KOPT-K1 (cell line): ENCODE results near the gene TMEM255B.

Source experiments
- H3K27ac ChIP-seq: fragments of 200-600 bp; sonication (generic); 2 replicates; pipeline ENCODE4 v1.5.1; 2016; ENCODE audit warnings: antibody characterized with exemption, mild to moderate bottlenecking, low read depth, low read length; ENCODE audit not compliant: poor library complexity, severe bottlenecking
- H3K36me3 ChIP-seq: fragments of 200-600 bp; sonication (generic); 2 replicates; pipeline ENCODE4 v1.5.1; 2017; ENCODE audit warnings: antibody characterized with exemption, mild to moderate bottlenecking, low read length, moderate library complexity; ENCODE audit not compliant: insufficient read depth
- H3K9me3 ChIP-seq: fragments of 200-600 bp; sonication (generic); 2 replicates; pipeline ENCODE4 v1.5.1; 2017; ENCODE audit warnings: antibody characterized with exemption, low read length, mild to moderate bottlenecking; ENCODE audit not compliant: insufficient read depth, poor library complexity, severe bottlenecking

The TMEM255B gene

DNA sequence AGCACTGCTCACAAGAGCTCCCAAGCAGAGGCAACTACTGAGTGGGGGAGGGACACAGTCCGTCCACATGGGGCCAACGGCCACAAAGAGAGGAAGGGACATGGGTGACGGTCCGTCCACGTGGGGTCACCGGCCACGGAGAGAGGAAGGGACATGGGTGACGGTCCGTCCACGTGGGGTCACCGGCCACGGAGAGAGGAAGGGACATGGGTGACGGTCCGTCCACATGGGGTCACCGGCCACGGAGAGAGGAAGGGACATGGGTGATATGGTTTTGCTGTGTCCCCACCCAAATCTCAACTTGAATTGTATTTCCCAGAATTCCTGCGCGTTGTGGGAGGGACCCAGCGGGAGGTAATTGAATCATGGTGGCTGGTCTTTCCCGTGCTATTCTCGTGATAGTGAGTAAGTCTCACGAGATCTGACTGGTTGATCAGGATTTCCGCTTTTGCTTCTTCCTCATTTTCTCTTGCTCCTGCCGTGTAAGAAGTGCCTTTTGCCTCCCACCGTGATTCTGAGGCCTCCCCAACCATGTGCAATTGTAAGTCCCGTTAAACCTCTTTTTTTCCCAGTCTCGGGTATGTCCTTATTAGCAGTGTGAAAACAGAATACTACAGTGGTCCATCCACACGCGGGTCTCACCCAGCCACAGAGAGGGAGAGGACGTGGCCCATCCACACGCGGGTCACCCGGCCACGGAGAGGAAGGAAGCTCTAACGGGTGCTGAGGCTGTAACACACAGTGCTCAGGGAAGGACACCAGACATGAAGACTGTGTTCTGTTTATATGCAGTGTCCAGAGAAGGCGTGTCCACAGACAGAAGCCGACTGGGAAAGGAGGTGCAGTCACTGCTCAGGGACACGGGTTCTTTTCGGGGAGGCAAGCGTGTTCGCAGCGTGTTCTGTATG lies 56.4 kb downstream of the TMEM255B start:
- Histone ChIP-seq H3K27ac (peak overlapping the region; percentile 29), H3K9me3 (peaks cover 3% of the 10 kb centered on the region), H3K36me3 (no peaks in the 10 kb centered on the region)

DNA sequence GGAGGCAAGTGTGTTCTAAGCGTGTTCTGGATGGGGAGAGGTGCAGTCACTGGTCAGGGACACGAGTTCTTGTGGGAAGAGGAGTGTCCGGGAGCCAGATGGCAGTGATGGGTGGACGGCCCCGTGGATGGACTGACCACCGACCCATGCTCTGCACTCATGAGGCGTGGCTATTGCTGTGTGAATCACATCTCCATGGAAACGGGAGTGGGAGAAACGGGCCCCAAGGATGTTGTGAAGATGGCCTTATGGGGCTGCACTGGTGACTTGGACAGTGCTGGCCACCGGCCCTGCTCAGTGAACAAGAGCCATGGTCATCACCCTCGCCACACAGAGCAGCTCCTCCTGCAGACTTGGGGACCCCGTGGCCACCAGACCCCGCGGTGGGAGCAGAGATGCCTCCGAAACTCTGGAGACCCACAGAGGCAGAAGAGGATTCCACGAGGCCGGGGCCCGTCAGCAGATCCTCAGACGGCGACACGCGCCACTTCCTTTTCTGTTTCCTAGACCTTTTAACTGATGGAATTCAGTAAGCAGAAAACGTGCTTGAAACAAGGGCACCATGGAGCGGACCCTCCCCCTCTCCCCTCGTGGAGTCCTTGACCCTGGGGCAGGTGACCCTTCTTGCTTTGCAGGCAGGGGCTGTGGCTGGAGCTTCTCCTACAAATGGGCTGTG lies 57.4 kb downstream of the TMEM255B start:
- Histone ChIP-seq H3K9me3 (no peaks in the 10 kb centered on the region), H3K27ac (peak overlapping the region; percentile 29), H3K36me3 (no peaks in the 10 kb centered on the region)

DNA sequence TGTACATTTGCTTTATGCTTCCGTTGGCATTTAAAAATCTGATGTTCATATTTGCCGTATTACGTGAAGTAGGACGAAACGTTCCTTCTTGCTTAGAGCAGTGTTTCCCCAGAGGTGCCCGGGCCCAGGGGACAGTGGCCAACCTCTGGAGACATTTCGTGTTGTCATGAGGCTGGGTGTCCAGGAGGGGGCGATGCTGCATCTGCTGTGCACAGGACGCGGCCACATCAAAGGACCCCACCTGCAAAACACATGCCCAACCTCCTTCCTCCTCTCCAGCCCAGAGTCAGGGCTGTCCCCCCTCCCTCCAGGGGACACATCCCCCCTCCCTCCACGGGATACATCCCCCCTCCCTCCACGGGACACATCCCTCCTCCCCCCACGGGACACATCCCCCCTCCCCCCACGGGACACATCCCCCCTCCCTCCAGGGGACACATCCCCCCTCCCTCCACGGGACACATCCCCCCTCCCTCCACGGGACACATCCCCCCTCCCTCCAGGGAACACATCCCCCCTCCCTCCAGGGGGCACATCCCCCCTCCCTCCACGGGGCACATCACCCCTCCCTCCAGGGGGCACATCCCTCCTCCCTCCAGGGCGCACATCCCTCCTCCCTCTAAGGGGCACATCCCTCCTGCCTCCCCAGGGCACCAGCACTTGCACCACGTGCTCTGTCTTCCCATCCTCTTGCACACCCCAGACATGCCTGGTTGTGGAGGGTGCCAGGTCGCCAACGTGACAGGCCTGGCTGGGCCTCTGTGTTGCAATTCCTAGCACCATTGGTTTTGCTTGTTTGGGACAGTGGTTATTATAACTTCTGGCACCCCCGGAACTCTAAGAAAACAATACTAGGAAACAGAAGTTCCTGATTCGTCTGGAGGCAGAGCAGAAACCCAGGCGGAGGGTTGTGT lies 58.2 kb downstream of the TMEM255B start:
- H3K9me3 ChIP-seq, result no peaks in the 10 kb centered on the region
- no peaks in the 10 kb centered on the region for H3K36me3 ChIP-seq
- no peak overlapping the region for H3K27ac ChIP-seq

DNA sequence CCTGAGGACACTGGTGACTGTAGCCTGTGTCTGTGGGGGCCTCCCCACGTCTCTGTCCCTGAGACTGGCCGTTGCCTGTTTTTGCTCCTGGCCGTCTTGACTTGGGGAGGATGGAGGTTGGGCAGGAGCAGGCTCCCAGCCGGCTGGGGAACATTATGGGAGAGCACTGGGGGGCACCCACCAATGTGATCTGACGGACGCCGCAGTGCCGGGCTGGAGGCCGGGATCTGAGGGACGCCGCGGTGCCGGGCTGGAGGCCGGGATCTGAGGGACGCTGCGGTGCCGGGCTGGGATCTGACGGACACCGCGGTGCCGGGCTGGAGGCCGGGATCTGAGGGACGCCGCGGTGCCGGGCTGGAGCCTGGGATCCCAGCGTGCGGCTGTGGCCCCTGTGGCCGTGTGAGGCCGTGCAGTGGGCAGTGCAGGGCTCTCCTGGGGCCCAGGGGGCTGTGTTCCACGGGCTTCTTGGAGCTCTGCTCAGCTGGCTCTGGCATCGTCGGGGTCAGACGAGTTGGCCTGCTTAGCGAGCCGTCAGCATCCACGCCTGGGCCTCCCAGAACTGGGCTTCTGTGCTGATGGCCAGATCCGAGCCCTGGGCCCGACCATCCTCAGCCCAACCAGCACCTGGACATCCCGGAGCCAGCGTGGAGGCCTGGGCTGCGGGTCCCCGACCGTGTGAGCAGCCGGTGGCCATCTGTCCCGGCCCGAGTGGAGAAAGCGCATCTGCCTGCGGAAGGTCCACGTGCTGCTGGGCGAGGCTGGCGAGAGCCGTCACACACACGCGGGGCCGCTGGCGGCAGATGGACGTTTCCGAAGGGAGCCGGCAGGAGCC lies 59.0 kb downstream of the TMEM255B start:
- Histone ChIP-seq H3K36me3 (no peaks in the 10 kb centered on the region), H3K27ac (no peak overlapping the region)

DNA sequence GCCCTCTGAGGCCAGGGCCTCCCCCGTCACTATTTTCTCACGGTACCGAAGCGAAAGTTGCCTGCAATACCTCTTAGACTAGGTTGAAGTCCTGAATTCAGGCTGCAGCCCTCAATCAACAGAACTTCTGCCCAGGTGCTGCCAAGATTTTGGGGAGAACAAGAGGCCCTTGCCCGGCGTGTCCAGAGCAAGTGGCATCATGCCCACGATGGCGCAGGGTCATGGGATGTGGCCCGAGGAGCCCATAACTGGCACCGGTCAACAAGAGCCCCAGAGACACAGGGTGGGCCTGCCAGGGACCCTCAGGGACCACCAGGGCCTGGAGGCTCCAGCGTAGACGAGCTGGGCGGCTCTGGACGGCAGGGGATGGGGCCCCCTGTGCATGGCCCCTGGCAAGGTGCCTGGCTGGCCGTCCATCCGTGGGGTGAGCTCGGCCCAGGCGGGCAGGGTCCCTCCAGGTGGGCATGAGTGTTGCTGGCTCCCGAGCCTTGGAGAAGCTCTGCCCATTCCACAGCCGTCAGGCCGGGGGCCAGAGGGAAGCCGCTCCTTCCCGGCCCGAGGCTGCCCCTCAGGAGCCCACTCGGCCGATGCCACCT lies 59.8 kb downstream of the TMEM255B start:
- H3K27ac ChIP-seq, result no peak overlapping the region
- no peaks in the 10 kb centered on the region for H3K36me3 ChIP-seq

More for the DNA sequence above, 59.0 kb downstream of the TMEM255B start:
- H3K9me3 ChIP-seq, result no peaks in the 10 kb centered on the region

DNA sequence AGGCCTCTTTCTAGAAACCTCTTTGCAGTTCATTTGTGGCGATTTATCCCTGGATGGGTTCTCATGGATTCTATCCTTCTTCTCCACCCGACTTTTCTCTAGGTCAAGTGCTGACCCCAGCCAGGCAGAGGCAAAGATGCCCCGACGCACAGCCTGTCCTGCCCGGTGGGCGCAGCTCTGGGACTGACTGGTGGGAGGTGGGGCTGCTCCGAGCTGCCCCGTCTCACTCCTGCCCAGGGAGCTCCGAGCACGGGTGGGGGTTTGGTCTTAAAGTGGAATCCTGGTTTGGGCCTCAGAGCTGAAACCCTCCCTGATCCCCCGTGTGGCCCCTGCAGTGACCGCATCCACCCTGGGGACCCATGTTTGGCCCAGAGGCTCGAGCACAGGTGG lies 60.3 kb downstream of the TMEM255B start:
- Histone ChIP-seq H3K9me3 (no peaks in the 10 kb centered on the region), H3K36me3 (no peaks in the 10 kb centered on the region), H3K27ac (no peak overlapping the region)

More for the DNA sequence above, 59.8 kb downstream of the TMEM255B start:
- H3K9me3 ChIP-seq, result no peaks in the 10 kb centered on the region

DNA sequence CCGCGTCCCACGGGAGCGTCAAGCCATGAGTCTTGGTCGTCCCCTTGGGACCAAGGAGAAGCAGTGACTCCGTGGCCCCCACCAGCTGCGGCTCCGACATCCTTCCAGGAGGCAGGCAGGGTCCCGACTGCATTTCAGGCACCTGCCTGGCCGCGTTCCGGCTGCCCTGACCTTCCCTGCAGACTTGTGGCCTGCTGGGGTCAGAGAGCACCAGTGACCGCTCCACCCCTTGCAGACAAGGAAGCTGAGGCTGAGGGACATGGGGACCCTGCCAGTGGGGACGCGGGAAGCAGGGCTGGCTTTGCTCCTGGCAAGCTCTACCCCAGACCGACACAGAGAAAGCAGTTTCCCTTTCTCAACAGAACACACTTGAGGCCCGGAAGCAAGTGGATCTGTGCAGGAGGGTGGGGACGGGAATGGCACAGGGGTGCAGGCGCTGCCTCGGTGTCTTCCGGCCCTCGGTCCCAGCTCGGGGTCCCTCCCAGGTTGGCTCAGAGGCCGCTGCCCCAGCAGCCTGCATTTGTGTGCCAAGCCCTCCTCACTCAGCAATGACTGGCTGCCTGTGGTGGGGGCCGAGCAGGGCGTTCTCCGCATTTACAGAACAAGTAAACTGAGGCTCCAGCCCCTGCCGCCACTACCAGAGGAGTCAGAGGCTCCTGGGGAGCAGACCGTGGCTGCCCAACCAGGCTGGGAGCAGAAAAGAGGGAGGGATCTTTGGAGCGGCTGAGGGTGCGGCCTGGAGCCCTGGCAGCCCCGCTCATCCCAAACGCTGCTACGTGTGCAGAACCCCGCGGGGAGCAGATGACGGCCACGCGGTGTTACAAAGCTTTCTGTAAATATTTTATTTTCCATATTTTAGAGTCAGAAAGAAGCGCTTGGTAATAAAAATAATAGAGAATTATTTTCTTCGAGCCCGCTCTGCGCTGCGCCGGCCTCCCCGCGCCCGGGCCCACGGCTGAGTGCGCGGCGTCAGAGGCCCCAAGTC lies 61.0 kb downstream of the TMEM255B start:
- Histone ChIP-seq H3K9me3 (no peaks in the 10 kb centered on the region), H3K27ac (no peak overlapping the region)

DNA sequence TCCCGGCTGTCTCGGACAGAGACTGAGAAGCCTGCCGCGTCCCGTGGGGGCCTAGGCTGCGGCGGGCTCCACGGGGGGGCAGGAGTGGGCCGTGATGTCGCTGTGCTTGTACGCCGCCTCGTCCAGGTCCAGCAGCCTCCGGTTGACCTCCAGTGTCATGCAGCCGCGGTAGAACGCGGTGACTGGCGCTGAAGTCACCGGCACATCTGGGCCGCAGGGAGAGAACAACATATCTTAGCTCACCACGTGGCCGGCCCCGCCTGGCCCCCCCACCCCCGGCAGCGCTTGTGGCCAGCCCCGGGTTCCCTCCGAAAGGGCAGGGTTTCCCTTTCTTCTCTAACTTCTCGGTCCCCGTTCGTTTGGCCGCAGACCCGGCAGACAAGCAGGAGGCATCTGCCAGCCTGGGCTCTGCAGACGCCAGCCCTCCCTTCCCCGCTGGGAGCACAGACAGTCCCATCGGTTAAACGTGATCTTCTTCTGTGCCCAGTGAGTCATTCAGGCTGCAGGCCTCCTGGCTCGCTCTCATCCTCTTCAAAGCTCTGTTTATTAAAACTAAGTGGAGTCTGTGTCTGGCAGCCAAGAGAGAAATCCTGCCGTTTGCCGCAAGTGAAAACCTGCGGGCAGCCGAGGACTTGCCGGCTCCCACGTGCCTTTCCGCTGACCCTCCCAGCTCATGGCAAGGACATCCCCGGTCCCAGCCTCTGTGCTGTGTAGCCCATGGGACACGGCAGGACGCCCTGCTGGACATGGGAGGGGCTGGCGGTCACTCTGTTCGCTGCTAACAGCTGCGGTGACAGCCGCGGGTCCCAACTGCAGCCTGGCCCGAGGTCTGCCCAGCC lies 62.0 kb downstream of the TMEM255B start:
- no peaks in the 10 kb centered on the region for H3K36me3 ChIP-seq
- H3K27ac ChIP-seq, result no peak overlapping the region
- H3K9me3 ChIP-seq, result no peaks in the 10 kb centered on the region

More for the DNA sequence above, 61.0 kb downstream of the TMEM255B start:
- no peaks in the 10 kb centered on the region for H3K36me3 ChIP-seq

DNA sequence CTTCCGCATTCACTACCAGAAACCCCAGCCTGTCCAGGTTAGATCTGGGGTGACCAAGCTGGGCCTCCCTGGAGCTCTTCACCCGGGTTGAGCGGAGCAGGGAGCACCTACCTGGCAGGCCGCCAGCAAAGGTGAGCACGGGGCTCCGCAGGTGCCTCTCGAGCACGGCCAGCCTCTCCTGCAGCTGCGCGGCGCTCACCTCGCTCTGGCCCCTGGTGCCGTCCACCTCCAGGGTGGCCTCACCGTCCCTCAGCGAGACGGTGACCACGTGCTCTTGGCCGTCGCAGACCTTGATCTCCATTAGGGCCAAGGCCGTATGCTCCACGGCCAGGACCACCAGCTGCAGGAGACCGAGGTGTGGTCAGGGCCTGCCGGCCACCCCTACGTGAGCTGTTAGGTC lies 62.8 kb downstream of the TMEM255B start:
- no peaks in the 10 kb centered on the region for H3K9me3 ChIP-seq
- no peak overlapping the region for H3K27ac ChIP-seq
- no peaks in the 10 kb centered on the region for H3K36me3 ChIP-seq

DNA sequence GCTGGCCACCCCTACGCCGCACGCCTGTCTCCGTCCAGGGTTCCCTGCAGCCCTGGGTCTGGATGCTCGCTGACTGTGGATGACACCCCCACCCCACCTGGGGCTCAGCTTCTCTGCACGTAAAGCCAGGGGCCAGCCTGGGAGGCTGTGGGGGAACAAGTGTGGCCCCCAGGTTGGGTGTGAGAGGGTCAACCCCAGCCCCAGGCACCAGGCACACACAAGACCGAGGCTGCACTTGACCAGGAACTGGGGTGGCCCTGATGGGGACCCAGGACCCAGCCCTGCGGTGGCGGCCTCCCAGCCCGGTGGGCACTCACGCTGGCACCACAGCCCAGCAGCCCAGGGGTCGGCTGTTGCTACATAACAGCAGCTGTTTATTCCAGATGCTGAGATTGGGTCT lies 63.2 kb downstream of the TMEM255B start:
- Histone ChIP-seq H3K27ac (no peak overlapping the region), H3K9me3 (no peaks in the 10 kb centered on the region), H3K36me3 (no peaks in the 10 kb centered on the region; the same call in 1 of the 2 replicates)

DNA sequence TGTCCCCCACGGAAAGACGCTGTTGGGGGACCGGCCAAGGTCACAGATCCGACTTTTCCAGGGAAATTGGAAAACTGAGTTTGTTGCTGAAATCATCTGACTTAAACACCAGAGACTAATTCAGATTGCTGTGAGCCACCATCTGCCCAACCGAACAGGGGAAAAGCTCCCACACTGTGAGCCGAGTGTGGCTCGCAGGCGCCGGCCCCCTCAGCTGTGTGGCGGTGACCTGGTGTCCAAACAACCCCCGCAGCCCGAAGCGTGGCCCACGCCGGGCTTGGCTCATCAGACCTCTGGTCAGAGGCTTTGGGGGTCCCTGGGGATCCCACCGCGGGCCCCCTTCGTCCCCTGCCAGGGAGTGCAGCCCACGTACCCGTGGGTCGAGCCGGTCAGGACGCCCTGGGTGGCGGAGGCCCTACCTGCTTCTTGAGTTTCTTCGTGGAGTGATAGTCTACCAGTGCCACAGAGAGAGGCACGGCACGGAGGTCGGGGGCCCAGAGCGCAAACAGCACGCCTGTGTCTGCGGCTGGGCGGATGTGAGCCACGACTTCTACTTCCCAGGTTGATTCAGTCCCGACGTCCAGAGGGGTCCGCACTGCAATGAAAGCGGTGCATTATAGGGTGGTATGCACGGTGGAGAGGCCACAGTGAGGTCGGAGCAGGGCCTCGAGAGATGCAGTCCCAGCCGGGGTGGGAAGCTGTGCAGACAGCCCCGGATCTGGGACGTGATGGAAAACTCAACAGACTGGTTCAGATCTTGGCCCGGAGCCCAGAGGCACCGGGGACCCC lies 64.1 kb downstream of the TMEM255B start:
- no peaks in the 10 kb centered on the region for H3K9me3 ChIP-seq
- H3K36me3 ChIP-seq, result no peaks in the 10 kb centered on the region; the same call in 1 of the 2 replicates
- no peak overlapping the region for H3K27ac ChIP-seq

DNA sequence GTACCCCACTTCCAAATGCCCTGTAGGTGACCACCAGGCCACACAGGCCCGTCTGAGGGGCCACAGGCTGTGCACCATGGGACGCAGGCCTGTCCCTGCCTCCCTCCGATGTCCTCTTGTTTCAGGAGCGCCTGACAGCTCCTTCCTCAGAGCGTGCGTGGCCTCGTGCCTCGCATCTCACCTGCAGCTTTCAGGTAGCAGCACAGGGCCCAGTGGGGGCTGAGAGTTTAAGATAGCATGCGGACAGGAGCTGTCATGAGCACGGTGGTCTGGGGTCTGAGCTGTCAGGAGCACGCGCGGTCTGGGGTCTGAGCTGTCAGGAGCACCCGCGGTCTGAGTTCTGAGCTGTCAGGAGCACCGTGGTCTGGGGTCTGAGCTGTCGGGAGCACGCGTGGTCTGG lies 64.7 kb downstream of the TMEM255B start:
- no peaks in the 10 kb centered on the region; the same call in 1 of the 2 replicates for H3K36me3 ChIP-seq
- H3K27ac ChIP-seq, result no peak overlapping the region
- no peaks in the 10 kb centered on the region for H3K9me3 ChIP-seq
